Stomach (tissue), 4 donors: ENCODE measurements around the gene MEGF6.

Source experiments
- POLR2A ChIP-seq, 4 donors: fragments of 450-650 bp; IDR thresholded peaks; one replicate each; pipeline ENCODE4 v1.6.1; 2016; ENCODE audit warnings: antibody characterized with exemption in 4 of 4, control low read depth in 2 of 4, mild to moderate bottlenecking in 1 of 4, moderate library complexity in 1 of 4
- POLR2AphosphoS5 ChIP-seq, 3 donors: sonication (generic); formaldehyde crosslinking; IDR thresholded peaks; one replicate each; pipeline ENCODE4 v1.6.1; 2016; ENCODE audit warnings: antibody characterized with exemption in 3 of 3
- TF ChIP-seq, protein P1 (sequence below), 7 experiments: fragments of 450-650 bp in 4 of 7; fragments of 200-600 bp in 3 of 7; sonication (generic) in 3 of 7; IDR thresholded peaks; one replicate each; pipeline ENCODE4 v1.5.1; 2016 to 2019; ENCODE audit warnings: antibody characterized with exemption in 7 of 7, control low read depth in 2 of 7, mild to moderate bottlenecking in 1 of 7

DNA sequence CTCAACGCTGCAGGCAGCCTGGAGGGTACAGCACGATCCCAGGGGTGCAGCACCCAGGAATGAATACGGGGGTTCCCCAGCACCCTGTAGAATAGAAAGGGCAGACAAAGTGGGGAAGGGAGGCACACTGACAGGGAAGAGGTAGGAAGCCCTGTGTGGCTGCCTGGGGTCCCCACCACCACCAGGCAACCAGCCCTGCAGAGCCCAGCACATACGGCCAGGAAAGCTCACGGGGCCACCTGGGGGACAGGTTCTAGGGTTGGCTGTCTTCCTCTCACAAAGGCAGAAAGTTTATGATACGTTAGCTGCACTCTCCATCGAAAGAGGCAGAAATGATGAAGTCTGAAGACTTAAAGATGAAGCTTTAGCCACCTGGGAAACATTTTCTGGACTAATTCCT, 104.4 kb downstream of the MEGF6 start:
- TF ChIP-seq, protein P1, sequence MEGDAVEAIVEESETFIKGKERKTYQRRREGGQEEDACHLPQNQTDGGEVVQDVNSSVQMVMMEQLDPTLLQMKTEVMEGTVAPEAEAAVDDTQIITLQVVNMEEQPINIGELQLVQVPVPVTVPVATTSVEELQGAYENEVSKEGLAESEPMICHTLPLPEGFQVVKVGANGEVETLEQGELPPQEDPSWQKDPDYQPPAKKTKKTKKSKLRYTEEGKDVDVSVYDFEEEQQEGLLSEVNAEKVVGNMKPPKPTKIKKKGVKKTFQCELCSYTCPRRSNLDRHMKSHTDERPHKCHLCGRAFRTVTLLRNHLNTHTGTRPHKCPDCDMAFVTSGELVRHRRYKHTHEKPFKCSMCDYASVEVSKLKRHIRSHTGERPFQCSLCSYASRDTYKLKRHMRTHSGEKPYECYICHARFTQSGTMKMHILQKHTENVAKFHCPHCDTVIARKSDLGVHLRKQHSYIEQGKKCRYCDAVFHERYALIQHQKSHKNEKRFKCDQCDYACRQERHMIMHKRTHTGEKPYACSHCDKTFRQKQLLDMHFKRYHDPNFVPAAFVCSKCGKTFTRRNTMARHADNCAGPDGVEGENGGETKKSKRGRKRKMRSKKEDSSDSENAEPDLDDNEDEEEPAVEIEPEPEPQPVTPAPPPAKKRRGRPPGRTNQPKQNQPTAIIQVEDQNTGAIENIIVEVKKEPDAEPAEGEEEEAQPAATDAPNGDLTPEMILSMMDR (IDR thresholded peaks at IDR 0.05), result no peak
- TF ChIP-seq POLR2AphosphoS5 (IDR thresholded peaks at IDR 0.05) (no peak), POLR2A (IDR thresholded peaks at IDR 0.05) (no peak)
